Stimulated activated CD8-positive, alpha-beta memory T cell treated with anti-CD3 and anti-CD28 coated beads, Interleukin-7, amount 100 ng/mL, for 4 hours (primary cell): ENCODE results near the gene C1QTNF12.
"Not testable (repeated sequence)": the region's sequence is repeated elsewhere in the genome, so short reads cannot be mapped to it uniquely, and the experiment has no call there.

ENCODE experiments used
- DNase-seq, 2 donors: peaks; one replicate each; pipeline ENCODE4 v3.0.0-alpha.2; 2020; ENCODE audit warnings: low read depth in 2 of 2

Gene C1QTNF12

DNA sequence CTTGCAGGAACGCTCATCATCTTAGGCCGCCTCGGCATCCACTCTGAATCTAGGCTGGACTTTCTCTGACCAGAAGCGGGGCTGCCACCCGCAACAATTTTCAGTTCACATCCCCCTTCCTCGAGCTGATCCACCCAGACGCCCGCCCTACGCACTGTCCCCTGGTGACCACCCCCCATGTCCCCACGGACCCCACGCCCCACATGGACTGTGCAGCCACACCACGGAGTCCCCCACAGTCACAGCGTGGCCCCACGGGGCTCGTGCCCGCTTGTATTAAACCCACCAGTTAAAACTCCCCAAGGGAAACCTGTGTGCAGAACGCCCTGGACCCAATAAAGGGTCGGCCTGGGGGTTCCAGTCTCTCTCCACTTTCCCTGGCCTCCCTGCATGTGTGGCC lies 13.0 kb upstream of the C1QTNF12 start:
- DNase-seq, result no peak

DNA sequence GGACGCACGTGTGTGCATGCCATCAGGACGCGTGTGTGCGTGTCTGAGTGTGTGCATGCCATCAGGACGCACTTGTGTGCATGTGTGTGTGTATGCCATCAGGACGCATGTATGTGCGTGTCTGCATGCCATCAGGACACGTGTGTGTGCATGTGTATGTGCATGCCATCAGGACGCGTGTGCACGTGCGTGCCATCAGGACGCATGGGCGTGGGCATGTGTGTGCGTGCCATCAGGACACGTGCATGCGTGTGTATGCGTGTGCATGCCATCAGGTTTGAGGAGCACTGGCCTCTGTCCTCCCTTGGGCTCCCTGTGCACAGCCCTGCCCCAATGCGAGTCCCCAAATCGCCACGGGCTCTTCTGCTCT lies 12.6 kb upstream of the C1QTNF12 start:
- no peak for DNase-seq

DNA sequence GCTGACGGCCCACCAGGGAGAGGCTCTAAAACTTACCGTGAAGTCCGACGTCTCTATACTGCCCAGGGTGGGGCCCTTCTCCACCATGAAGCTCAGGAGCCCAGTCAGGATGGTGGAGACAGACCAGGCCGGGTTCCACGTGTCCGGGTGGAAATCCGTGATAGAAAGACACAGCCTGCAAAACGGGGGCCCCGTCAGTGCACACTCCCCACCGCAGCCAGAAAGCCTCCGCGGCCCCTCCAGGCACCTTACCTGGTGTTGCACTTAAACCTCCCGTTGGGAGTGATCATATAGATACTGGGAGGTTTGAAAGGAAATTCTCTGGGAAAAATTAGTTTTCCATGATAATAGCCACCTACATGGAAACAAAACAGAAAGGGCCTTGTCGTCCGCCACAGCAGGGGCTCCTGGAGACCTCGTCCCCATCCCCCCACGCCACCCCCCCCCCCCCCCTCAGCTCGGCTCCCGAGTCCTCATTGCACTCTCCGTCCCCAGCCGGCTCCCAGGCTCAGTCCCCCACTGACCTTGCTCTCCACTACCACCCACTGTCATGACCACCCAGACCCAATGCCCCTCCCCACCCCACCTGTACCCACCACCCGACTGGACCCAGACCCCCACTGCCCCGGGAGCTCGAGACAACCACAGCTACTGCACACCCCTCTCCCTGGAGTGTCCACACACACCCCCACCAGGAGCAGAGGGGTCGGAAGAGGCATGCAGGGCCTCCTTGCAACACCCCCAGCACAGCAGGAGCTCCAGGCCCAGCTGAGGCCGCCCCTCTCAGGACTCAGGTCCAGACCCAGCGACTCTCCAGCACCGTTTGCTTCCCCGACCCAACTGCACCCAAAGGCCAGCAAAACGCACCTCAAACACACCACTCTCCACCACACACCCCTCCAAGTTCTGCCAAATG lies 10.7 kb upstream of the C1QTNF12 start:
- no peak for DNase-seq

- no peak for DNase-seq
These were observed 9.1 kb upstream of the C1QTNF12 start for GRCh38 chr1:1255611-1256010.

DNA sequence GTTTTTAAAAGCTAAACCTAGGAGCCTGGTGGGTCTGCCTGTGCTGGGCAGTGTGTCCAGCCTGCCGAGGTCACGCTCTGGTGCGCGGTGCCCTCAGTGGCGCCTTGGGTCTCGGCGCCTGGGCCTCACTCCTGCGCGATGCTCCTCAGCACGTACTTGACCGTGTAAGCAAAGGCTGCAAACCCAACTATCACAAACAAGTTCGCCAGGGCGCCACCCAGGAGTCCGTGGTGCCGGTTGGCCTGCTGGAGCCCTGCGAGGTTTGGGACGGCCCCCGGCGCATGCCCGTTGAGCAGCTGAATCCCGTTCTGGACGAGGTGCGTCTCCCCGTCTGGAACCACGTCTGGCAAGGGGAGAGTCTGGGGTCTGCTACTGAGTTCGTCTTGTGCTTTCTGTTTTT lies 8.6 kb upstream of the C1QTNF12 start:
- DNase-seq, result no peak

- DNase-seq, result no peak
These were observed 8.1 kb upstream of the C1QTNF12 start for GRCh38 chr1:1254667-1254998.

DNA sequence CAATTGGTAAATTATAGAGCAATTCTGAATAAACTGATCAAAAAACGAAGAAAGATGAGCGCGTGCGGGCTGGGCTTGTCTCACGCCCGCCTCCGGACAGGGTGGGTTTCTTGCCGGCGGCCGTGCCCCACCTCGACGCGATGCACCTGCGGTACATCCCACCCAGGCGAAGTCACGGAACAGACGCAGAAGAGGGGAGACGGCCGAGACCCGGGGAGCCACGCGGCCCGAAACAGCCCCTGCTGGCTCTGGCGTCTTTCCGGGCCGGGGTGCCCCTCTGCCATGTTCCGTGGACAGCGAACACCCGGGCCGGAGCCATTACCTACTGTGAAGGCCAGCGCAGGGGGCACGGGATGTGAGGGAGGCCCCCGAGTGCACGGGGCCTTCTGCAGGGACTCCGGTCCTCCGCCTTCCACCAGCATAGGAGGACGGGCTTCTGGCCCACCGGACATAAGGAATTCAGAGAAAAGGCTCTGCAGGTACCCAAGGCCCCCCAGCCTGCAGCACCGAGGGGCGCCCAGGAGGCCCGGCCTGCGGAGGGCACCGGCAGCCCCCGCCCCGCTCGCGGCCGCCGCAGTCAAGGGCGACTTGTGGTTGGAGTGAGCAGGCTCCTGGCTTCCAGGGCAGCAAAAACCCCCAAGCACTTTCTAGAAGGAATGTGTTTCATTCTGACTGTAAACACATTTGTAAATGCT lies 7.6 kb upstream of the C1QTNF12 start:
- DNase-seq, result no peak

DNA sequence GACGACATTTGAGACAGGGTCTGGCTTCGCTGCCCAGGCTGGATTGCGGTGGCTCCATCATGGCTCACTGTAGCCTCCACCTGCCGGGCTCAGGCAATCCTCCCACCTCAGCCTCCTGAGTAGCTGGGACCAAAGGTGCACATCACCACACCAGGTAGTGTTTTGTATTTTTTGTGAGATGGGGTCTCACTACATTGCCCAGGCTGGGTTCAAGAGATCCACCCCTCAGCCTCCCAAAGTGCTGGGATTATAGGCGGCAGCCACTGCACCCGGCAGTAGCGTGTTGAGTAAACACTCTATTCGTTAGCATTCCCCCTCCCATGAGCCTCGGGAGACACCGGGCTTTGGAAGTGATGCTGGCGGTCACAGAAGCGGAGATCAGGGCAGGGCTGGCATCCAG lies 6.8 kb upstream of the C1QTNF12 start:
- no peak for DNase-seq

DNA sequence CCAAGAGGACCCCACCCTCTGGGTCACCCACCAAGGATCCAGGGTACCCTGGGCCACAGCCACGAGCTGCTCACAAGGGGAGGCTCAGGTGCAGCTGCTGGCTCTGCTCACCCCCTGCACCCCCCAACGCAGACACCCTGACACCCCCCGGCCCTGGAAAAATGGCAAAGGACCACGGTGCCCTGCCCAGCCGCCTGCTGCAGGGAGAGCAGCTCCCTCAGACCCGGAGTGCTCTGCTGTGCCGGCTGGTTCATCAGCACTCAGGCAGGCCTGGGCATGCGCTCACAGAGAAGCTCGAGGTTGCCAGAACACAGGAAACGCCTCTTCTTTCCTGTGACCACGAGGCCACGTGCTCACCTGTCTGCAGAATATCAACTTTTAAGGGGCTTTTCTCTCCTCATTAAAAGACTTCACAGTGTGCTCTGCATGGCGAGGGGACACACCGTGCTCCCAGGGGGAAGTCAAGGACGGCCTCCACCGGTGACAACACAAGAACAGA lies 4.3 kb upstream of the C1QTNF12 start:
- DNase-seq, result peak; percentile 59 to 79

DNA sequence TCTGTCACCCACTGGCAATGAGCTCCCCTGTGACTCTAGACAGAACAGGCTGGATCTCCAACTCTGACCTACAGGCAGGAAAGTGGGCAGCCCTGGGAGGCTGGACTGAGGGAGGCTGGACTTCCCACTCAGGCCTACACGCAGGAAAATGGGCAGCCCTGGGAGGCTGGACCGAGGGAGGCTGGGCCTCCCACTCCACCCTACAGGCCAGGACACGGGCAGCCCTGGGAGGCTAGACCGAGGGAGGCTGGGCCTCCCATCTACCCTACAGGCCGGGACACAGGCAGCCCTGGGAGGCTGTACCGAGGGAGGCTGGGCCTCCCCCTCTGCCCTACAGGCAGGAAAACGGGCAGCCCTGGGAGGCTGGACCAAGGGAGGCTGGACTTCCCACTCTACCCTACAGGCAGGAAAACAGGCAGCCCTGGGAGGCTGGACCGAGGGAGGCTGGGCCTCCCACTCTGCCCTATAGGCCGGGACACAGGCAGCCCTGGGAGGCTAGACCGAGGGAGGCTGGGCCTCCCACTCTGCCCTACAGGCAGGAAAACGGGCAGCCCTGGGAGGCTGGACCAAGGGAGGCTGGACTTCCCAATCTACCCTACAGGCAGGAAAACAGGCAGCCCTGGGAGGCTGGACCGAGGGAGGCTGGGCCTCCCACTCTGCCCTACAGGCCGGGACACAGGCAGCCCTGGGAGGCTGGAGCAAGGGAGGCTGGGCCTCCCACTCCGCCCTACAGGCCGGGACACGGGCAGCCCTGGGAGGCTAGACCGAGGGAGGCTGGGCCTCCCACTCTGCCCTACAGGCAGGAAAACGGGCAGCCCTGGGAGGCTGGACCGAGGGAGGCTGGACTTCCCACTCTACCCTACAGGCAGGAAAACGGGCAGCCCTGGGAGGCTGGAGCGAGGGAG lies 1.7 kb upstream of the C1QTNF12 start:
- not testable (repeated sequence) for DNase-seq

DNA sequence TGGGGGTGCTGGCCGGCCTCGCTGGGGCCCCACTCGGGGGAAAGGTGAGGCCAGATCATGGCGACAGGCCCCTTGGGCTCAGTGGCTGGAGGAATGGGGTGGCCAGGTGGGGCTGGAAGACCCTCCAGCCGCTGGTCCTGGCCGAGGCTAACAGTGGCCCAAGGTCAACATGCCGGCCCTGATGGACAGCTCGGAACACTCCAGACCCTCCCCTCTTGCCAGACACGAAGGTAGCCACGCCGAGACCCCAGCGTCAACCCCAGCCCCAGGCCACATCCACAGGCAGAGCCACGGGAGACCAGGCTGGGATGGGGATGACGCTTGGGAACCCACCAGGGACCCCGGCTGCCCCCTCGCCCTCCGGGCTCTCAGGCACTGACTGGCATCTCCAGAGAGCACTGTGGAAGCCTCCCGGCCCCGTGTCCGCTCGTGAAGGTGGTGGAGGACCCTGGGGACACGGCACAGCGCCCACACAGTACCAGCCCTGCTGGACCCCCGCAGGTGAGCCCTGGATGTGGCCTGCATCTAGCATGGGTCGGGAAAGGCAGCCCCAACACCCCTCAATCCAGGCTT lies 905 bp upstream of the C1QTNF12 start:
- no peak for DNase-seq

DNA sequence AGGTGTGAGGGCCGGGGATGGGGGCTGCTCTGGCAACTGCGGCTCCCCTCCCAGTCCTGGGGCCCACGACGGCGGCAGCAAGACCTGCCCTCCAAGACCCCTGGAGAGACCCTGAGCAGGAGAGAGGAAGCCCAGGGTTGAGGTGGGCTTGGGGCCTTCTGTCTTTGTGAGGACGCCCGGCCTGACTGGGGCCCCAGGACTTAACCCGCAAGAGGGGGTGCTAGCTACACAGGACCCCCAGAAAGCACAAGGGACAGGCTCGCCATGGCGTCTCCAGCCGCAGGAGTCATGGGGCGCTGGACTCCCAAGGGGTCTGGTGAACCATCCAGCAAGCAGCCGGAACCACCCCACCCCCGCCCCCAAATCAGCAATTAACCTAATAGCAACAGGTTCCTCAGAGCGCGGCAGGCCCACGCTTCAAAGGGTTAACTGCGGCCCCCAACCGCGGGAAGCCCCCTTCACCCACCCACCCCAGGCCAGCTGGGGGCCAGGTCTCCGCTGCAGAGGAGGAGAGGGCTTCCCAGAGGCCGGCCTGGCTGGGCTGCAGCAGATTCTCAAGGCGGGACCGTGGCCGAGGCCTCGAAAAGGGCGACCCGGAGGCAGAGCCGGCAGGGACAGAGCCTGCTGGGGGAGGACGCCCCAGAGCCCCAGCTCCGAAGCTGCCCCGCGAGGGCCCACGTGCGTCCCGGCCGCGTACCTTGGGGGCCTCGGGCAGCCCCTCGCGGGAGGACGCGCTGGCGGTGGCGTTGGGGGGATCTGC lies 525 bp downstream of the C1QTNF12 start:
- DNase-seq, result no peak

DNA sequence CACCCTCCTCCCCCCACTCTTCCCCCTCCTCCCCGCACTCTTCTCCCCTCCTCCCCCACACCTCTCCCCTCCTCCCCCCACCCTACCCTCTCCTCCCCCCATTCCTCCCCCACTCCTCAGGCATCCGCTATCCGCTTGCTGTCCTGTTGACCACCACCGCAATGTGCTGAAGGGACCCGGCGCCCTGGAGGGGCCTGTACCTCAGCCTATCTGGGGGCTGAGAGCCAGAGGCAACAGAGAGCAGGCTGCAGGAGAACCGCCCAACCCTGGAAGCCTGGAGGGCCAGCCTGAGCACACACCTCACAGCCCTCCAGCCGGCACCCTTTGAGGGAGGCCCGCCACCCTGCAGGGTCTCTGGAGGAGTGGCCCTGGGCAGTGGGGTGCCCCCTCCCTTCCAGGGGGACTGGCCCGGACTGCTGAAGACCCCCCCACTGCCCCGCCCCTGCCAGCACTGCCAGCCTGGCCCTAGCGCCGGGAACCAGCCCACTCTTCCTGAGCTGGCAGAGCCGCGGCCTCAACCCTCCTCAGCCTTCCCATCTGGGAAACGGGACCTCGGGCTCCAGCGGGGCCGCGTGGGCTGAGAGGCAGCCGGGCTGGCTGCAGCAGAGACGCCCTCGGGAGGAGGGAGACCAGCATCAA lies 1.2 kb downstream of the C1QTNF12 start:
- DNase-seq, result no peak

DNA sequence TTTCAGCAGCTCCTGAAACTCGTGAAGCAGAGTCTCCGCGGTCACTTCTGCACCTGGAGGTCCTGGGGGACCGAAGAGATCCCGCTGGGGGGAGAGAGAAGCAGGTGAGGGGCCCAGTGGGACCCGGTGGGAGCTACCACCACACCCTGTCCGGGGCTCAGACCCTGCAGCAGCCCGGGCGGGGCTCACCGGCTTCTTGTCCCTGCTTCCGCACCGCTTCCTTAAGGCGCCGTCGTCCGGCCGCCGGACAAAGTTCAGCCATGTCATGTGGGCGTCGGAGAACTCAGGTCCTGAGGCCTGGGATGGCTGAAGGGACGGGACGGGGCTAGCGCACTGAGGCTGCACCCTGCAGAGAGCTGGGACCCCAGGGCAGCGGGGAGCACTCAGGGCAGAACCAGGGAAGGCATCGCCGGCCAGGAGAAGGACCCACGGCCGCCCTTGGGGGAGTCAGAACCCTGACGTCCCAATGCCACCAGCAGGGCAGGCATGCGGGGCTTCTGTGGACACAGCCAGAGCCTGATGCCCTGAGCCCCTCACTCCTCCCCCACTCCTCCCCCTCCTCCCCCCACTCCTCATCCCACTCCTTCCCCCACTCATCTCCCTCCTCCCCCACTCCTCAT lies 2.2 kb downstream of the C1QTNF12 start:
- no peak for DNase-seq

DNA sequence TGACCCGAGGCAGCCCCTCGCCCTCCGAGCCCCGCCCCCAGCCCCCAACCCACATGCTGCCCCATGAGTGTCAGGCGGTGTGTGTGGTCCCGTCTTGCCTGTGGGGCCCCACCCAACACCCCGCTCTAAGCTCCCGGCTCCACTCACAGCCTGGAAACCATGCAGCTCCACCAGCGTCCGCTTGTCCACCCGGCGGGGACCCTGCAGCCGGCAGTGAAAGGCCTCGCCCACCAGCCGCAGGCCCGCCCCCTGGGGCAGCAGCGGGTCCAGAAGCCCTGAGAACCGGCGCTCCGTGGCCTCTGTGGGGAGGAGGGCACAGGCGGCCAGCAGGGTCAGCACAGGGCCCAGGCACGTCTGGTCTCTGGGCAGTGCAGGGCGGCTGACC lies 2.7 kb downstream of the C1QTNF12 start:
- DNase-seq, result no peak

- DNase-seq, result no peak
These were observed 3.3 kb downstream of the C1QTNF12 start for GRCh38 chr1:1243266-1243660.

- no peak for DNase-seq
These were observed 3.9 kb downstream of the C1QTNF12 start for GRCh38 chr1:1242461-1243265.

DNA sequence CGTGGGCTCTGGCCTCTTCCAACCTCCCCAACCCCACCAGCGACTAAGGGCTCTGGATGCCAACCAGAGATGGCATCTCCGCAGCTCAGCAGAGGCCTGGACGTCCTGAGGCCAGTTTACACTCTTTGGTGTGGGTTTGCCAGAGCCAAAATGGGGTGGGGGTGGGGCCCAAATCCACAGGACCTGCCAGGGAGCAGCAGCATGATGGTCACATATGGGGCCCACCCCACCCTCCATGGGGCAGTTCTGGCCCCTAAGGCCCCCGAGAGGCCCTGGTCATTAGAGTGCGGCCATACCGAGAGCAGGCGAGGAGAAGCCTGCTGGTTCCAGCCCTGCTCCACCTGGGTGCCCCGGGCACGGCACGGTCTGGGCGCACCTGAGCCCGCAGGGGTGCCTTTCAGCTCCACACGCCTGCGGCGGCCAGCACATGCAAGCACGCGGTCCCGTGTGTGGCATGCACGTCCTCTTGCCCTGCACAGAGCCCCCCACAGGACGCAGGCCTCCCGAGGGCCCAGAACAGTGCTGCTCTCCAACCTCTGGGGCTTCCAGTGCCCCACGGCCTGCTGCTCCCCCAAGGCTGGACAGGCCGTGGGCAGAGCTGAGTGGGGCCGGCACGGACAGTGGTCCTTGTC lies 4.8 kb downstream of the C1QTNF12 start:
- no peak for DNase-seq
